Cardiac muscle cell (in vitro differentiated cells and primary cell): ENCODE measurements around the gene PRKCD. TPM values are rescaled to one million over a fixed set of nuclear protein-coding genes. Genes with fewer than 3 reads are reported as not detected.

Source experiments
- DNase-seq, 2 donors: peaks; one replicate each; pipeline versions ENCODE4 v3.0.0 to v3.0.0-alpha.2; 2010 to 2017; ENCODE audit warnings: low read depth in 1 of 2, low spot score in 1 of 2
- H3K27ac ChIP-seq: fragments of 200-600 bp; sonication (generic); 2 replicates; pipeline ENCODE4 v1.5.1; 2016
- H3K27me3 ChIP-seq: fragments of 200-600 bp; sonication (generic); 2 replicates; pipeline ENCODE4 v1.6.0; 2016; ENCODE audit warnings: control low read depth
- H3K36me3 ChIP-seq: fragments of 200-600 bp; sonication (generic); 2 replicates; pipeline ENCODE4 v1.5.1; 2016; ENCODE audit warnings: control low read depth
- H3K4me1 ChIP-seq: fragments of 200-600 bp; sonication (generic); 2 replicates; pipeline ENCODE4 v1.8.1; 2017; ENCODE audit warnings: low read depth, mild to moderate bottlenecking, mixed run types
- H3K4me3 ChIP-seq: fragments of 200-600 bp; sonication (generic); 2 replicates; pipeline ENCODE4 v1.5.1; 2016; ENCODE audit warnings: mild to moderate bottlenecking
- H3K9me3 ChIP-seq: fragments of 200-600 bp; sonication (generic); 2 replicates; pipeline ENCODE4 v1.5.1; 2017; ENCODE audit warnings: low read depth, mild to moderate bottlenecking, control low read depth
- polyA plus RNA-seq: library from polyadenylated mRNA; unstranded; fragments of >200 nt; fragmentation: Nextera tagmentation; extraction: Ambion mirVana; gene quantifications from 2 replicates; pipeline ENCODE4 v1.2.1, GENCODE V29; 2016
- total RNA-seq: library from RNA; depleted of rRNA; stranded (reverse); fragments of >200 nt; gene quantifications from 2 replicates; pipeline ENCODE4 v1.2.3, GENCODE V29; 2016
- TF ChIP-seq, protein P1 (sequence below): IDR thresholded peaks from 2 replicates; pipeline ENCODE4 v1.5.1; 2012; ENCODE audit warnings: low read depth, mild to moderate bottlenecking, low read length

Gene PRKCD
- total and polyA plus RNA-seq, 2 experiments from 2014 or later: 1.3 to 3.9 TPM

DNA sequence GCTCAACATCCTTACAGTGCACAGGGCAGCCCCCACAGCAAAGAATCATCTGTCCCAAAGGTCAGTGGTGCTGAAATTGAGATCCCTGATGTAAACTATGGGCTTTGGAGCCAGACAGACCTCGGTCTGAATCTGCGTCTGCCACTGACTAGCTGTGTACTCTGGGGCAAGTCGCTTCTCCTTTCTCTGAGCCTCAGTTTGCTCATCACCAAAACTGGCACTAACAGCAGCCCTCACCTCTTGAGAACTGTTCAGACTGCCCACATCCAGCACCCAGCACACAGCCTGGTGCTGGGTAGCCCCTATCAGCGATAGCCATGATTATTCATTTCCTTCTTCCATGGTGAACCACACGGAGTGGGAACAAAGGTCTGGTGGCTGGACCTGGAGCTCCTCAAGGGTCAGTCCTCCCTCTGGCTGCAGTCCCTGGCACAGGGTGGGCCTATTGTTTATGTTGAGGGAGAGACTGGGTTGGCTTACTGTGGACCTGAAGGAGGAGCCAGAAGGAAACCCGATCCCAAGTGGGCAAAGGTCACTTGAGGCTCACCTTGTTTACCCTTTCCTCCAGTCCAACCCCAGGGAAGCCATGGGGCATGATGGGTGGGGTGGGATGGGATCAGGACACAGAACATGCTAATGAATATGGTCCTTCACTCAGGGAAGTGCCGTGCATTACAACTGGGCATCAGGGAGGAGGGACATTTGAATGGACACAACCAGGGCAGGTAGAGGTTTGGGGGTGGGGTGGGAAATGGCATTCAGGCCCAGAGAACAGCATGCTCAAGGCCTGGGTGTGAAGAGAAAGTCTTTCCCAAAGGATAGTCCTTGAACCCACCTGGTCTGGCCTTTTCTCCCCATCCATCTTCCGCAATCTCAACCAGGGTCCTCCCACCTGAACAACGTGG lies 1.6 kb upstream of the PRKCD start:
- TF ChIP-seq, protein P1, sequence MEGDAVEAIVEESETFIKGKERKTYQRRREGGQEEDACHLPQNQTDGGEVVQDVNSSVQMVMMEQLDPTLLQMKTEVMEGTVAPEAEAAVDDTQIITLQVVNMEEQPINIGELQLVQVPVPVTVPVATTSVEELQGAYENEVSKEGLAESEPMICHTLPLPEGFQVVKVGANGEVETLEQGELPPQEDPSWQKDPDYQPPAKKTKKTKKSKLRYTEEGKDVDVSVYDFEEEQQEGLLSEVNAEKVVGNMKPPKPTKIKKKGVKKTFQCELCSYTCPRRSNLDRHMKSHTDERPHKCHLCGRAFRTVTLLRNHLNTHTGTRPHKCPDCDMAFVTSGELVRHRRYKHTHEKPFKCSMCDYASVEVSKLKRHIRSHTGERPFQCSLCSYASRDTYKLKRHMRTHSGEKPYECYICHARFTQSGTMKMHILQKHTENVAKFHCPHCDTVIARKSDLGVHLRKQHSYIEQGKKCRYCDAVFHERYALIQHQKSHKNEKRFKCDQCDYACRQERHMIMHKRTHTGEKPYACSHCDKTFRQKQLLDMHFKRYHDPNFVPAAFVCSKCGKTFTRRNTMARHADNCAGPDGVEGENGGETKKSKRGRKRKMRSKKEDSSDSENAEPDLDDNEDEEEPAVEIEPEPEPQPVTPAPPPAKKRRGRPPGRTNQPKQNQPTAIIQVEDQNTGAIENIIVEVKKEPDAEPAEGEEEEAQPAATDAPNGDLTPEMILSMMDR: no peak
- H3K4me3 ChIP-seq: no peak overlapping the region
- no peak overlapping the region for H3K27ac ChIP-seq
- no peaks in the 10 kb centered on the region for H3K9me3 ChIP-seq
- peak in 1 of 2 donors; percentile 47 for DNase-seq
- peaks cover 83% of the 10 kb centered on the region for H3K27me3 ChIP-seq
- H3K36me3 ChIP-seq: no peaks in the 10 kb centered on the region
- H3K4me1 ChIP-seq: no peaks in the 10 kb centered on the region

DNA sequence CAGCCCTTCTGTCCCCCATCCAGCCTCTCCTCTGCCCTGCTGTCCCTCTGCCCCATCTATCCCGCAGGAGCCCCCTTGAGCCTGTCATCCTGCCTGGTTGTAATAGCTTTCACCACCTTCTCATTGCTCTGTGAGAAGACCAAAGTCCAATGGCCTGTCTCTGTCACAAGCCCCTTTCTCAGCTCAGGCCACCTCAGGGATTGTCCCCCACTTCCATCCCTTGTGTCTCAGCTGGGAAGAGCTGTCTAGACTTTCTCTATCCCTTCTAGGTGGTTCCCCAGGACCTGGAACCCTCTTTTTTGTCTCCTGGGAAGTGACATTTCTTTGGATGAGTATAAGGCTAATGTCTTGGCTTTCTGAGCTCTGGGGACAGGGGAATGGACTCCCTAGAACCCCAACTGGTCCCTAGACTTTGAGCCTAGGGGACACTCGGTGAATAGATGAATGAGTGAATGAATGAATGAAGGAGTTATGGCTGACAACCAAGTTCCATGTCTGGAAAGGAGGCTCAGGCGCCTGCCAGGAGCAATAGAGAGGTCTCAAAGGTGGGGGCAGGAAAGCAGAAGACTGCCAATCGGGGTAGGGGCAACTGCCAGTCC lies 849 bp upstream of the PRKCD start:
- Histone ChIP-seq H3K4me1 (no peaks in the 10 kb centered on the region), H3K27ac (no peak overlapping the region), H3K36me3 (no peaks in the 10 kb centered on the region), H3K27me3 (peaks cover 81% of the 10 kb centered on the region), H3K9me3 (no peaks in the 10 kb centered on the region), H3K4me3 (no peak overlapping the region)
- DNase-seq: no peak
- TF ChIP-seq, protein P1: no peak

DNA sequence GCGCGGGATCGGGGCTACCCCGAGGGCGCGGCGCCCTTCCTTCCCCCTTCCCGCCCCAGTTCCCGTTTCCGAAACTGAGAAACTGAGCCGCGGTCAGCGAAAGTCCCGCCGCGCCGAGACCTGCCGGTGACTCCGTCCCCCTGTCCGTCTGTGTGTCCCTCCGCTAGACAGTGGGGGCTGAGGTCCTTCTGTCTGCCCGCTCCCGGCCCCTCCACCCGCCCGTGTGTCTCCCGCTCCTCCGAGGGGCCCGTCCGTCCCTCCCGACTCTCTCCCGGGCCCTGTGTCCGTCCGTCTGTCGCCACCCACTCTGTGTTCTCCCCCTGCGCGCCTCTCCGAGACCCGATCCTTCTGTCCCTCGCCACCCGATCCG lies 426 bp downstream of the PRKCD start:
- peak in 1 of 2 donors; percentile 31 for DNase-seq
- Histone ChIP-seq H3K36me3 (no peaks in the 10 kb centered on the region), H3K27me3 (peaks cover 80% of the 10 kb centered on the region), H3K4me3 (peak overlapping the region; percentile 46), H3K4me1 (no peaks in the 10 kb centered on the region), H3K9me3 (no peaks in the 10 kb centered on the region), H3K27ac (no peak overlapping the region)
- TF ChIP-seq, protein P1: no peak

DNA sequence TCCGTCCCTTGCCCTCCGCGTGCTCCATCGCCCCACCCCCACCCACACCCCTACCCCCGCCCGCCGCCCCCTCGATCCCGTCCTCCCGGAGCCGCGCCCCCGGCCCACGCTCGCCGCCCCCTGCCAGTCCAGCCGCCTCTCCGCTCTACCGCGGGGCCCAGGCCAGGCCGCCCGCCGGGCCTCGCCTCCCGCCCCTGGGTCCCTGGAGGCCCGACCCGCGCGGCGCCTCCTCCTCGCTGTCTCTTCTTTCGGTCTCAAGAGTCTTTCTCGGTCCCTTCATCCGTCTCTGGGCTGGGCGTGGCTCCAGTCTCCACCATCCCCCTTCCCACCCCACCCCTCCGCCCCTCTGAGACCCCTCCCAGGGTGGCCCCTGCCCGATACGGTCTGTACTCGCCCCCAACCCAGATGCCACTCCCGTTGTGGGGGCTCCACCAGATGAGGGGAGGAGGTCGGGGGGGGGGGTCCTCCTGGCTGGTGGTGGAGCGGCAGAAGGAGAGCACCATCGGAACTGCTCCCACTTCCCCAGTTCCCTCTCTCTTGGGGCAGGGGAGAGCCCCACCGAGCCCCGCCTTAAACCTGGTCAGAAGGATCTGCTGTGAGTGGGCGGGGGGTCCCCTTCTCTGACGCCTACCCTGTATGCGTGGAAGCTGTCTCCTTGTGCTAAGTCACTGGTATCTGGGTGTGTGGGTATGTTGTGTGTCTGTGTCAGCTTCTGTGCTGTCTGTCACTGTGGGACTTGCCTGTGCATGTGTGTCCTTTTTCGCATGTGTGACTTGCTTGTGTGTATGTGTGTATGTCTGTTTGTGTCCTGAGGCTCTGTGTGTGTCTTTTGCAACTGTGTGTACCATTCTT lies 1.0 kb downstream of the PRKCD start:
- Histone ChIP-seq H3K27ac (no peak overlapping the region), H3K27me3 (peaks cover 80% of the 10 kb centered on the region)

More for the DNA sequence above, 1.0 kb downstream of the PRKCD start:
- Histone ChIP-seq H3K4me3 (peak overlapping the region; percentile 46), H3K9me3 (no peaks in the 10 kb centered on the region), H3K36me3 (no peaks in the 10 kb centered on the region), H3K4me1 (no peaks in the 10 kb centered on the region)
- TF ChIP-seq, protein P1: no peak
- DNase-seq: peak; percentile 18 to 53
